ENCODE results near the gene ECM2. TPM values are rescaled to one million over a fixed set of nuclear protein-coding genes. Genes with fewer than 3 reads are reported as not detected.

ECM2 gene
- total and polyA plus RNA-seq, 2 of the 8 experiments (the other 6 are each of a cell fraction or from before 2014, with no cell fraction given), result not detected

- Histone ChIP-seq H4K8ac (ENCODE audit: extremely low read depth, insufficient read depth, low read length) (no peak overlapping the region), H4K91ac (replicated peaks; ENCODE audit: insufficient read length, low read length) (no peak overlapping the region), H3K27me3 (replicated peaks in 1 of 4; ENCODE audit: control insufficient read depth in 3 of 4, extremely low read depth in 1 of 4, insufficient read depth in 3 of 4, low read length in 3 of 4) (no peaks in the 10 kb centered on the region), H4K5ac (ENCODE audit: insufficient read length, low read depth, low read length) (no peak overlapping the region), H2BK5ac (ENCODE audit: low read depth, low read length) (no peak overlapping the region), H2BK20ac (ENCODE audit: low read length) (no peak overlapping the region), H2AFZ (ENCODE audit: low read length) (no peak overlapping the region), H3K4me1 (replicated peaks in 1 of 4; ENCODE audit: control insufficient read depth in 3 of 4, insufficient read depth in 4 of 4, low read length in 3 of 4) (no peaks in the 10 kb centered on the region), H3K79me1 (ENCODE audit: low read depth, low read length) (no peaks in the 10 kb centered on the region), H3K56ac (replicated peaks; ENCODE audit: insufficient read length, low read depth, low read length) (no peak overlapping the region), H3K18ac (ENCODE audit: extremely low read depth, low read length) (no peak overlapping the region), H3K4me2 (ENCODE audit: insufficient read depth in 1 of 2, low read depth in 2 of 2, low read length in 2 of 2) (no peak overlapping the region), H3K9ac (replicated peaks in 1 of 4; ENCODE audit: extremely low read depth in 1 of 4, low read depth in 3 of 4, low read length in 3 of 4) (no peak overlapping the region), H3K14ac (ENCODE audit: insufficient read length) (no peak overlapping the region), H3K36me3 (ENCODE audit: control insufficient read depth in 2 of 4, insufficient read depth in 4 of 4, low read length in 3 of 4) (no peaks in the 10 kb centered on the region), H2BK15ac (ENCODE audit: low read length) (no peak overlapping the region), H3K4me3 (ENCODE audit: extremely low read depth in 1 of 4, insufficient read depth in 2 of 4, low read depth in 3 of 4, low read length in 4 of 4) (no peak overlapping the region), H2AK5ac (ENCODE audit: low read depth, low read length) (no peak overlapping the region), H4K20me1 (replicated peaks in 1 of 2; ENCODE audit: control insufficient read depth in 1 of 2, insufficient read depth in 2 of 2, low read length in 2 of 2) (no peaks in the 10 kb centered on the region), H3K79me2 (ENCODE audit: control insufficient read depth in 1 of 2, insufficient read depth in 2 of 2, low read length in 2 of 2) (no peaks in the 10 kb centered on the region), H3K4ac (replicated peaks; ENCODE audit: insufficient read length, low read depth, low read length) (no peak overlapping the region), H3K9me3 (ENCODE audit: insufficient read depth in 2 of 2, low read depth in 1 of 2, low read length in 1 of 2) (no peaks in the 10 kb centered on the region), H2BK120ac (replicated peaks; ENCODE audit: low read depth, low read length) (no peak overlapping the region), H3K23me2 (ENCODE audit: low read depth, low read length) (no peaks in the 10 kb centered on the region), H2BK12ac (ENCODE audit: low read depth, low read length) (no peak overlapping the region), H3K27ac (ENCODE audit: low read depth, low read length) (no peak overlapping the region), H3K23ac (ENCODE audit: insufficient read length) (no peak overlapping the region)
- 84% methylated on average over 4 of the region's 4 CpGs; no CpG with 5 or more reads in 1 of the 2 experiments for WGBS, 2 experiments (ENCODE audit: extremely low coverage in 1 of 2, insufficient coverage in 1 of 2, insufficient read length in 1 of 2, insufficient replicate concordance in 2 of 2, low coverage in 1 of 2, low lambda C conversion rate in 2 of 2, missing lambda C conversion rate in 1 of 2)
- ChIA-PET POLR2A (ENCODE audit: partially characterized antibody) (interaction anchor here (1.9 kb wide), 1 partner anchor 193 kb away, joined by 4 read pairs; the partner anchor contains the start of genes CENPP and NOL8), CTCF (ENCODE audit: partially characterized antibody) (interaction anchor here (0.5 to 1.5 kb wide), 4 partner anchors 10 to 185 kb away, joined by 3 to 5 read pairs (median 4); no protein-coding TSS in a partner anchor)
- FAIRE-seq (no peak), DNase-seq (ENCODE audit: low read depth in 1 of 2, low spot score in 2 of 2) (no peak)
- TF ChIP-seq BRCA1 (IDR thresholded peaks at IDR 0.05; ENCODE audit: low read depth, low read length) (no peak), CHD2 (IDR thresholded peaks at IDR 0.05; ENCODE audit: low read length) (no peak), NRF1 (IDR thresholded peaks at IDR 0.05; ENCODE audit: low read depth, low read length) (no peak)
Measured at GRCh38 chr9:92518199-92518598, 17.6 kb downstream of the ECM2 start.
